Measurements from ENCODE around the gene TLX3. TPM values are rescaled to one million over a fixed set of nuclear protein-coding genes. Genes with fewer than 3 reads are reported as not detected.

Gene TLX3
- total RNA-seq, 1 donor from 2014 or later: not detected

DNA sequence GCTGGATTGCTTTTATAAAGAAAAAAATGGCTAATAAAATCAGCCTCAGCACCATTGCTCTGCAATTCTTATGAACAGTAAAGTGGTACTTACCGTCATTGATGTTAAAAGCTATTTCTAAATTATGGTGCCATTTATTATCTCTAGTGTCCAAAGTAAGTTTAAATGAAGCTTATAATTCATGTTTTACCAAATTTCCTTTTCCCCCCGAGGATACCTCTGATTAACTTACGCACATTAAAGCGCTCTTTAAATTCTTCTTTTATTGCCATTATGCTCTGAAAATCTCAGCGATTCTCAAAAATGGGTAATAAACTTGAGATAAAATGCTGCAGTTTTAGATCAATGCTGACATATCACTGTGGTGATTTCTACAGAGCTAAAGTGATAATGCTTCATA is 13.5 kb downstream of the TLX3 start:
- H3K9me3 Mint-ChIP-seq (ENCODE audit: unreplicated experiment): no peaks in the 10 kb centered on the region
- no peak overlapping the region for H3K4me3 Mint-ChIP-seq (ENCODE audit: unreplicated experiment)
- H3K27ac Mint-ChIP-seq (ENCODE audit: unreplicated experiment): no peak overlapping the region
- TF ChIP-seq, protein P1, sequence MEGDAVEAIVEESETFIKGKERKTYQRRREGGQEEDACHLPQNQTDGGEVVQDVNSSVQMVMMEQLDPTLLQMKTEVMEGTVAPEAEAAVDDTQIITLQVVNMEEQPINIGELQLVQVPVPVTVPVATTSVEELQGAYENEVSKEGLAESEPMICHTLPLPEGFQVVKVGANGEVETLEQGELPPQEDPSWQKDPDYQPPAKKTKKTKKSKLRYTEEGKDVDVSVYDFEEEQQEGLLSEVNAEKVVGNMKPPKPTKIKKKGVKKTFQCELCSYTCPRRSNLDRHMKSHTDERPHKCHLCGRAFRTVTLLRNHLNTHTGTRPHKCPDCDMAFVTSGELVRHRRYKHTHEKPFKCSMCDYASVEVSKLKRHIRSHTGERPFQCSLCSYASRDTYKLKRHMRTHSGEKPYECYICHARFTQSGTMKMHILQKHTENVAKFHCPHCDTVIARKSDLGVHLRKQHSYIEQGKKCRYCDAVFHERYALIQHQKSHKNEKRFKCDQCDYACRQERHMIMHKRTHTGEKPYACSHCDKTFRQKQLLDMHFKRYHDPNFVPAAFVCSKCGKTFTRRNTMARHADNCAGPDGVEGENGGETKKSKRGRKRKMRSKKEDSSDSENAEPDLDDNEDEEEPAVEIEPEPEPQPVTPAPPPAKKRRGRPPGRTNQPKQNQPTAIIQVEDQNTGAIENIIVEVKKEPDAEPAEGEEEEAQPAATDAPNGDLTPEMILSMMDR (IDR thresholded peaks at IDR 0.05): no peak
- H3K4me1 Mint-ChIP-seq (ENCODE audit: unreplicated experiment): peaks cover 5% of the 10 kb centered on the region
- peaks cover 88% of the 10 kb centered on the region for H3K27me3 Mint-ChIP-seq (ENCODE audit: unreplicated experiment)
- no peaks in the 10 kb centered on the region for H3K36me3 Mint-ChIP-seq (ENCODE audit: unreplicated experiment)
- no peak for DNase-seq (ENCODE audit: extremely low spot score, unreplicated experiment)

DNA sequence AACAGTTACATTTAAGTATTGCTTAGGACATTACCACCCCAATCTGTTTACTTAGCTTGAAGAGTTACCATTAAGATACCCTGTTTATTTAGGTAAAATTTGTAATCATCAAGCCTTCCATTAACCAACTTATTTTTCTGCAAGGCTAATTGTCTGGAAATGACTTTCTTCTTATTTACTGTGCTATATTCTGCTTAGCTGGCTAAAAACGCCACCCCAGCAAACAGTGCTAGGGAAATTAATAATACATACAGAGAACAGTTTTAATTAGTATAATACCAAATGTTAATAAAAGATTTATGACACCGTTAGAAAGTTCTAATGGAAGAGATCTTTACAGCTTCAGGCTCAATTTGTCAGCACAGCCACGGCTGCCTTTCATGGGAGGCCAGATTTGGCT is 14.0 kb downstream of the TLX3 start:
- Mint-ChIP-seq H3K36me3 (ENCODE audit: unreplicated experiment) (no peaks in the 10 kb centered on the region), H3K27me3 (ENCODE audit: unreplicated experiment) (peaks cover 88% of the 10 kb centered on the region), H3K4me3 (ENCODE audit: unreplicated experiment) (no peak overlapping the region), H3K9me3 (ENCODE audit: unreplicated experiment) (no peaks in the 10 kb centered on the region), H3K27ac (ENCODE audit: unreplicated experiment) (no peak overlapping the region), H3K4me1 (ENCODE audit: unreplicated experiment) (peaks cover 5% of the 10 kb centered on the region)
- TF ChIP-seq, protein P1 (IDR thresholded peaks at IDR 0.05): no peak
- no peak for DNase-seq (ENCODE audit: extremely low spot score, unreplicated experiment)

DNA sequence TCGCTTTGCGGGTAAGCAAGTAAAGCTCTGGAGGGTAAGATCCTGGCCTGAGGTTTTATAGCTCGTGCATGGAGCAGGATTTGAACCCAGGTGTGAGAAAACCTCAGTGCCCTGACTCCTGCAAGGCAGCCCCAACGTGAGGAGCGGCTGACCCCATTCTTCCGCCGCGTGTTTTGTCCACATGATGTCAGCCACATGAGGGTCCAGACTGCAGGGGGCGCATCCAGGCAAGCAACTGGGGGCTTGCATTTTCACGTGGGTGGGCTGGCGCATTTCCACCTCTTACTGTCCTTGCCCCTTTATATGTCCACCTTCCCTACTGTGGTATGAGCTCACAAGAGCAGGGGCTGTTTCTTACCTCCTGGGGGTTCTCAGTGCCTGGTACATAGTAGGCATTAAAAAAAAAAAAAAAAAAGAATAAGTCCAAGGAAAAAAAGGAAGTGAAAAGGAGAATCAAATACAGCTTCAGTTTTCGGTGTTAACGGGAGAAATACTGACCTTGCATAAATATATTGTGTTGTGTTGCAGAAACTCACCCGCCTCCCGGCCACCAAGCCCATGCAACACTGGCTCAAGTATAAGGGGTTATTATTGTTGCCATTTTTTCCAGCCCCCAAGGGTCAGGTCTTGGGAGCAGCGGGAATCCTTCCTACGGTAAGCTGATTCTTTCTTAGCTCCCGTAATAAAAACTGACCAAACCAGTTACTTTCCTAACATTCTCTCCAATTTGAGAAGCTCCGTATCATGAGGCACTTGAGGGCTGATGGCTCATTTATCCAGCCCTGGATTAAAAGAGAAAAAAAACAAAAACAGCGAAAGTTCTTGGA is 15.0 kb downstream of the TLX3 start:
- TF ChIP-seq, protein P1 (IDR thresholded peaks at IDR 0.05): no peak
- Mint-ChIP-seq H3K27ac (ENCODE audit: unreplicated experiment) (no peak overlapping the region), H3K36me3 (ENCODE audit: unreplicated experiment) (no peaks in the 10 kb centered on the region), H3K4me3 (ENCODE audit: unreplicated experiment) (no peak overlapping the region), H3K9me3 (ENCODE audit: unreplicated experiment) (no peaks in the 10 kb centered on the region), H3K4me1 (ENCODE audit: unreplicated experiment) (peaks cover 5% of the 10 kb centered on the region), H3K27me3 (ENCODE audit: unreplicated experiment) (peaks cover 88% of the 10 kb centered on the region)
- no peak for DNase-seq (ENCODE audit: extremely low spot score, unreplicated experiment)

DNA sequence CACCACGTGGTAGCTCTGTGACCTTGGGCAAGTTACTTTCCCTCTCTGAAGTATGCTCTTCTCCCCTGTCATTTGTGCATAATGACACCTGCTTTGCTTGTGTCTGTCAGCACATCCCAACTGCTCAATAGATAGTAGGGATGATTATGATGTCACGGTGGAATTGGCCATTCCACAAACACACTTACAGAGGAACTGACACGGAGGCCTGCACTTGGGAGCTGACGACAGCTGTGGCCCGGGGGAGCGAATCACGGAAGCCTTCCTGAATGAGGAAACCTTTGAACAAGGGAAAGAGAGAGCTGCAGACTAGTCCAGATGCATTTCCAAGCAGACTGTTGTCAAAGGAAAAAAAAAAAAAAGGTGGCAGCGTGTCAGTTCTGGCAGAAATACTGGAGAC is 21.0 kb downstream of the TLX3 start:
- Mint-ChIP-seq H3K4me1 (ENCODE audit: unreplicated experiment) (no peaks in the 10 kb centered on the region), H3K27me3 (ENCODE audit: unreplicated experiment) (peaks cover 77% of the 10 kb centered on the region), H3K4me3 (ENCODE audit: unreplicated experiment) (no peak overlapping the region), H3K36me3 (ENCODE audit: unreplicated experiment) (no peaks in the 10 kb centered on the region), H3K27ac (ENCODE audit: unreplicated experiment) (no peak overlapping the region), H3K9me3 (ENCODE audit: unreplicated experiment) (no peaks in the 10 kb centered on the region)
- DNase-seq (ENCODE audit: extremely low spot score, unreplicated experiment): no peak
- TF ChIP-seq, protein P1 (IDR thresholded peaks at IDR 0.05): no peak

DNA sequence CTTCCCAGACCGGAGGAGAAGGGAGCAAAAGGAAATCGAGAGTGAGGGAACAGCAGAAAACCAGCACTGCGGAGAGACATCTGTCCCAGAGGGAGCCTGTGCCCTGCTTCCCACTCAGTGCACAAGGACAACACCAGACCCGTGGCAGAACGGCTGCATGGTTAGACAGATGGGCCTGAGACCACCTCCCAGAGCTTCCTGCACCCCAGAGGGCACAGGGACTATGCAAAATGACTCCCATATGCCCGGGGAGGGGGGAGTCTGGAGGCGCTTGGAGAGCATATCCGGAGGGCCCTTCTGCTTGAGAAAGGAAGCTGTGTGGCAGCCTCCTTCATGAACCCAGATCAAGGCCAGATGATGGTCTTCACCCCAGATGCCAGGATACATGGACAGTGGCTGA is 26.6 kb downstream of the TLX3 start:
- Mint-ChIP-seq H3K4me1 (ENCODE audit: unreplicated experiment) (no peaks in the 10 kb centered on the region), H3K36me3 (ENCODE audit: unreplicated experiment) (no peaks in the 10 kb centered on the region), H3K4me3 (ENCODE audit: unreplicated experiment) (no peak overlapping the region), H3K9me3 (ENCODE audit: unreplicated experiment) (no peaks in the 10 kb centered on the region), H3K27me3 (ENCODE audit: unreplicated experiment) (peaks cover 72% of the 10 kb centered on the region), H3K27ac (ENCODE audit: unreplicated experiment) (no peak overlapping the region)
- TF ChIP-seq, protein P1 (IDR thresholded peaks at IDR 0.05): no peak
- DNase-seq (ENCODE audit: extremely low spot score, unreplicated experiment): no peak

All from osteocyte (in vitro differentiated cells).